Endodermal cell (in vitro differentiated cells): ENCODE data around the gene SERF2. TPM values are rescaled to one million over a fixed set of nuclear protein-coding genes. Genes with fewer than 3 reads are reported as not detected.

Experiments
- DNase-seq: peaks from one replicate; pipeline ENCODE4 v3.0.0-alpha.2; 2017
- H3K27ac ChIP-seq: 2 replicates; pipeline ENCODE4 v1.5.1; 2013; ENCODE audit warnings: mild to moderate bottlenecking, low read depth, low read length, moderate library complexity
- H3K27me3 ChIP-seq: 2 replicates; pipeline ENCODE4 v1.6.1; 2013; ENCODE audit warnings: mild to moderate bottlenecking, low read length, moderate library complexity; ENCODE audit not compliant: insufficient read depth, control insufficient read depth, poor library complexity, severe bottlenecking
- H3K36me3 ChIP-seq: 2 replicates; pipeline ENCODE4 v1.7.0; 2013; ENCODE audit warnings: mild to moderate bottlenecking, low read length, moderate library complexity; ENCODE audit not compliant: control insufficient read depth, insufficient read depth
- H3K4me1 ChIP-seq: one replicate; pipeline ENCODE4 v1.7.0; 2013; ENCODE audit warnings: low read length; ENCODE audit not compliant: control insufficient read depth, insufficient read depth
- H3K4me3 ChIP-seq: 2 replicates; pipeline ENCODE4 v1.5.1; 2013; ENCODE audit warnings: mild to moderate bottlenecking, low read length, moderate library complexity
- H3K9ac ChIP-seq: 2 replicates; pipeline ENCODE4 v1.6.1; 2013; ENCODE audit warnings: mild to moderate bottlenecking, low read length, moderate library complexity; ENCODE audit not compliant: poor library complexity, severe bottlenecking; ENCODE audit errors: extremely low read depth
- H3K9me3 ChIP-seq: 2 replicates; pipeline ENCODE4 v1.6.1; 2013; ENCODE audit warnings: mild to moderate bottlenecking, low read length, moderate library complexity; ENCODE audit not compliant: control insufficient read depth
- H3K27ac Mint-ChIP-seq: 2 replicates; pipeline ENCODE4 v1.8.0; 2020; ENCODE audit warnings: mixed read lengths
- H3K27me3 Mint-ChIP-seq: 2 replicates; pipeline ENCODE4 v1.8.0; 2021; ENCODE audit warnings: mild to moderate bottlenecking, mixed read lengths; ENCODE audit not compliant: insufficient read depth
- H3K36me3 Mint-ChIP-seq: 2 replicates; pipeline ENCODE4 v1.8.0; 2020; ENCODE audit warnings: low read depth, mixed read lengths
- H3K4me1 Mint-ChIP-seq: 2 replicates; pipeline ENCODE4 v1.8.0; 2020; ENCODE audit warnings: mixed read lengths
- H3K4me3 Mint-ChIP-seq: 2 replicates; pipeline ENCODE4 v1.8.0; 2020; ENCODE audit warnings: mild to moderate bottlenecking, moderate library complexity, mixed read lengths
- H3K9me3 Mint-ChIP-seq: 2 replicates; pipeline ENCODE4 v1.8.0; 2020; ENCODE audit warnings: mild to moderate bottlenecking, mixed read lengths
- WGBS, 2 experiments: methylation state at CpG; one replicate each; pipeline versions ENCODE4 v1.1.5 to v1.1.7; 2013; ENCODE audit warnings: missing lambda C conversion rate in 2 of 2, mixed read lengths in 1 of 2; ENCODE audit not compliant: insufficient coverage in 1 of 2, insufficient read length in 1 of 2; 5-methylcytosine and 5-hydroxymethylcytosine counted together
- total RNA-seq, 2 donors: library from RNA; stranded (reverse); fragmentation: NEBNext Ultra II Directional in 1 of 2; extraction: Animal tissue kit (Norgen Biotek cat#: 25700) in 1 of 2; gene quantifications; 2 replicates in 1 of 2; 3 replicates in 1 of 2; pipeline ENCODE4 v1.2.1, GENCODE V29; 2021
- TF ChIP-seq, protein P1 (sequence below): fragments of 200-600 bp; sonication (generic); conservative IDR thresholded peaks from 2 replicates; pipeline ENCODE4 v1.5.0; 2021; ENCODE audit warnings: antibody characterized with exemption, mild to moderate bottlenecking

SERF2 gene
- total RNA-seq, 2 donors from 2014 or later, result 613 to 648 TPM

DNA sequence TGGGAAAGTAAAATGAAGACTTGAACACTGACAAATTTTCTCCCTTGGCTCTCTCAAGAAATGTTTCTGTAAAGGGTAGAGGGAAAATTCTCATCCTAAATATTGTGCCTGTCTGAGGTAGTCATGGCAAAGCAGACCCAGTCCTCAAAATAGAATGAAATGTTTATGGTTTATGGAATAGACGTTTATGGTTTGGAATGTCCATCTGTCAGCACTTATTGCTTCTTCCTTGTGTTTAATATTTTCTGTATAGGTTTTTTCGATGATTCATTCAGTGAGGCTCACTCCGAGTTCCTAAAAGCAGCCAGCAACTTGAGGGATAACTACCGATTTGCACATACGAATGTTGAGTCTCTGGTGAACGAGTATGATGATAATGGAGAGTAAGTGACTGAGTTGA lies 29.3 kb upstream of the SERF2 start:
- H3K4me3 Mint-ChIP-seq, result no peak overlapping the region
- no peaks in the 10 kb centered on the region for H3K27me3 Mint-ChIP-seq
- Histone ChIP-seq H3K9ac (no peak overlapping the region), H3K27ac (no peak overlapping the region), H3K4me1 (no peaks in the 10 kb centered on the region), H3K27me3 (no peaks in the 10 kb centered on the region), H3K4me3 (no peak overlapping the region), H3K9me3 (no peaks in the 10 kb centered on the region), H3K36me3 (peaks cover 90% of the 10 kb centered on the region)
- no peaks in the 10 kb centered on the region for H3K9me3 Mint-ChIP-seq
- DNase-seq, result no peak
- H3K27ac Mint-ChIP-seq, result peak overlapping the region; percentile 38
- H3K36me3 Mint-ChIP-seq, result peaks cover 80% of the 10 kb centered on the region
- no peaks in the 10 kb centered on the region for H3K4me1 Mint-ChIP-seq
- 96% methylated on average over 4 to 6 of the region's 6 CpGs for WGBS, 2 experiments
- TF ChIP-seq, protein P1, sequence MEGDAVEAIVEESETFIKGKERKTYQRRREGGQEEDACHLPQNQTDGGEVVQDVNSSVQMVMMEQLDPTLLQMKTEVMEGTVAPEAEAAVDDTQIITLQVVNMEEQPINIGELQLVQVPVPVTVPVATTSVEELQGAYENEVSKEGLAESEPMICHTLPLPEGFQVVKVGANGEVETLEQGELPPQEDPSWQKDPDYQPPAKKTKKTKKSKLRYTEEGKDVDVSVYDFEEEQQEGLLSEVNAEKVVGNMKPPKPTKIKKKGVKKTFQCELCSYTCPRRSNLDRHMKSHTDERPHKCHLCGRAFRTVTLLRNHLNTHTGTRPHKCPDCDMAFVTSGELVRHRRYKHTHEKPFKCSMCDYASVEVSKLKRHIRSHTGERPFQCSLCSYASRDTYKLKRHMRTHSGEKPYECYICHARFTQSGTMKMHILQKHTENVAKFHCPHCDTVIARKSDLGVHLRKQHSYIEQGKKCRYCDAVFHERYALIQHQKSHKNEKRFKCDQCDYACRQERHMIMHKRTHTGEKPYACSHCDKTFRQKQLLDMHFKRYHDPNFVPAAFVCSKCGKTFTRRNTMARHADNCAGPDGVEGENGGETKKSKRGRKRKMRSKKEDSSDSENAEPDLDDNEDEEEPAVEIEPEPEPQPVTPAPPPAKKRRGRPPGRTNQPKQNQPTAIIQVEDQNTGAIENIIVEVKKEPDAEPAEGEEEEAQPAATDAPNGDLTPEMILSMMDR, result no peak

DNA sequence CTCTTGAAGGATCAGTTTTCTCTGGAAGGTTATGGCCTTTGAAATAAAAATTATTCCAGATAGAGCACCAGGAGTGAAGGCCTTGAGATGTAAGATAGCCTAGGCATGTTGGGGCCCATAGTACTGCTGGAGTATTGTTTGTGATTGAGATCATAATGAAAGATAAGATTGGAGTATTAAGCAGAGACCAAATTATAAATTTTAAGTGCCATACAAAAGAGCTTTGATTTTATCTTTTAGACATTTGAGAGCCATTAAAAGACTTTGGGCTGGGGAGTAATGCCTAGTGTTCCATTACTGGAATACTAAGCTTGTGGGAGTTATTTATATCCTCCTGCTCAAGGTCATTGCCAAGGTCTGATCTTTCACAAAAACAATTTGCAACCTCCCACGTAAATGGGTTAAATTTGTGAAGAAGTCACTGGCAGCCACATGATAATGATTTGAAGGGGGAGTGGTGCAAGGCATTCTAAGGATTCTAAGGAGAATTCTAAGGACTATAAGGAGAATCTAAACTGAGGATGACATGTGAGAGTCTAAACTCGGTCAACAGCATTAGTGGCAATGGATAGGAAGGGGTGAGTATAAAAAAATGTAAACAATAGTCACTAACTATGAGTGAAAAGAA lies 28.2 kb upstream of the SERF2 start:
- DNase-seq, result no peak
- no peaks in the 10 kb centered on the region for H3K4me1 ChIP-seq
- no peak overlapping the region for H3K9ac ChIP-seq
- H3K27ac ChIP-seq, result no peak overlapping the region
- no peaks in the 10 kb centered on the region for H3K27me3 ChIP-seq
- WGBS, 2 experiments, result 92 to 100% methylated on average over 1 to 2 of the region's 2 CpGs
- Mint-ChIP-seq H3K4me1 (no peaks in the 10 kb centered on the region), H3K36me3 (peaks cover 85% of the 10 kb centered on the region), H3K4me3 (no peak overlapping the region), H3K9me3 (no peaks in the 10 kb centered on the region), H3K27me3 (no peaks in the 10 kb centered on the region), H3K27ac (no peak overlapping the region)
- H3K36me3 ChIP-seq, result peaks cover 90% of the 10 kb centered on the region
- H3K4me3 ChIP-seq, result no peak overlapping the region
- TF ChIP-seq, protein P1, result no peak
- H3K9me3 ChIP-seq, result no peaks in the 10 kb centered on the region

DNA sequence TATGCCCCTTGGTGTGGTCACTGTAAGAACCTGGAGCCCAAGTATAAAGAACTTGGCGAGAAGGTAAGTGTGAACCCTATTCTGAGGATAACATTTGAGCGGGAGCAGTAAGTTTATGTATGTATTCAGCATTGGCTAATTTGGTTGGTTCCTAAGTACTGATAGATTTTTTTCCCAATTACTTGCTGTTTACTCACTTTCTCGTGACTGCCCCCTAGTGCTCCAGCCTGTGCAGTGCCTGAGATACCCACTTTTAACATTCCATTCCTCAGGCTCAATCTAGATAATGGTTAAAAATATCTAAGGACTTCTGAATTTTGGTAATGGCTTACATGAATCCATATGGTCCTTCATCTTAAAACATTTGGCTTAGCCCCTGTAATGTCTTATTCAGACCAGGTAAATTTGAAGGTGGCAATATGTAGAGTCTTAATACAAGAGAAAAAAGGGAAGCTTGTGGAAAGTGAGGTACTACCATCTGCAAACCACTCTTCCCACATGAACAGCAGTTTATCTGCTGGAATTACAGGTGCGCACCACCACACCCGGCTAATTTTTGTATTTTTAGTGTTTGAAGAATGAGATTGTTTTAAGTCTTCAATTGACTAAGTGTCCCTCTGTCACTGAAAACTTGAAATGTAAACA lies 22.4 kb upstream of the SERF2 start:
- Histone ChIP-seq H3K4me3 (no peak overlapping the region), H3K36me3 (peaks cover 89% of the 10 kb centered on the region), H3K27ac (no peak overlapping the region), H3K27me3 (no peaks in the 10 kb centered on the region), H3K9me3 (no peaks in the 10 kb centered on the region), H3K9ac (no peak overlapping the region), H3K4me1 (no peaks in the 10 kb centered on the region)
- Mint-ChIP-seq H3K27me3 (no peaks in the 10 kb centered on the region), H3K4me3 (no peak overlapping the region), H3K4me1 (no peaks in the 10 kb centered on the region), H3K36me3 (peaks cover 81% of the 10 kb centered on the region), H3K9me3 (no peaks in the 10 kb centered on the region), H3K27ac (peak overlapping the region; percentile 64)
- WGBS, 2 experiments, result 64 to 92% methylated on average over 2 to 5 of the region's 5 CpGs
- TF ChIP-seq, protein P1, result peak; percentile 92
- peak; percentile 89 for DNase-seq
